Gastroesophageal sphincter (tissue), 4 donors: ENCODE measurements around the gene NOP16. TPM values are rescaled to one million over a fixed set of nuclear protein-coding genes. Genes with fewer than 3 reads are reported as not detected.

Experiments
- ATAC-seq: fragments of 150-250 bp; one replicate; pipeline ENCODE4 v1.9.1; 2016; ENCODE audit warnings: mild to moderate bottlenecking, moderate library complexity
- H3K27ac ChIP-seq, 4 donors: fragments of 200-600 bp; sonication (generic) in 3 of 4; 1 replicate in 3 of 4; 2 replicates in 1 of 4; pipeline ENCODE4 v1.5.1; 2016 to 2019
- H3K27me3 ChIP-seq: fragments of 200-600 bp; sonication (generic); one replicate; pipeline ENCODE4 v1.5.1; 2019
- H3K36me3 ChIP-seq, 2 donors: fragments of 200-600 bp; sonication (generic); one replicate each; pipeline ENCODE4 v1.5.1; 2019; ENCODE audit warnings: control low read depth in 1 of 2
- H3K4me1 ChIP-seq, 3 donors: fragments of 200-600 bp; sonication (generic); 1 replicate in 2 of 3; 2 replicates in 1 of 3; pipeline ENCODE4 v1.5.1; 2016 to 2019; ENCODE audit warnings: control low read depth in 2 of 3
- H3K4me3 ChIP-seq, 2 donors: fragments of 200-600 bp; sonication (generic); one replicate each; pipeline ENCODE4 v1.5.1; 2019; ENCODE audit warnings: mild to moderate bottlenecking in 1 of 2, moderate library complexity in 1 of 2
- H3K9me3 ChIP-seq, 3 donors: fragments of 200-600 bp; sonication (generic); one replicate each; pipeline ENCODE4 v1.5.1; 2017 to 2019; ENCODE audit warnings: control low read depth in 2 of 3
- CTCF ChIP-seq, 4 experiments: fragments of 200-600 bp in 2 of 4; fragments of 450-650 bp in 2 of 4; sonication (generic) in 1 of 4; IDR thresholded peaks; one replicate each; pipeline ENCODE4 v1.5.1; 2017 to 2019; ENCODE audit warnings: antibody characterized with exemption in 4 of 4, mild to moderate bottlenecking in 2 of 4, moderate library complexity in 2 of 4
- EP300 ChIP-seq: sonication (generic); formaldehyde crosslinking; IDR thresholded peaks from one replicate; pipeline ENCODE4 v1.6.1; 2017; ENCODE audit warnings: antibody characterized with exemption, mild to moderate bottlenecking
- POLR2A ChIP-seq, 2 donors: fragments of 450-650 bp; IDR thresholded peaks; one replicate each; pipeline ENCODE4 v1.6.1; 2017; ENCODE audit warnings: antibody characterized with exemption in 2 of 2, mild to moderate bottlenecking in 2 of 2, moderate library complexity in 1 of 2
- POLR2AphosphoS5 ChIP-seq: sonication (generic); formaldehyde crosslinking; IDR thresholded peaks from one replicate; pipeline ENCODE4 v1.6.1; 2017; ENCODE audit warnings: antibody characterized with exemption
- WGBS, 2 donors: methylation state at CpG; one replicate each; pipeline ENCODE4 v1.1.5; 2018; ENCODE audit warnings: low coverage in 1 of 2; 5-methylcytosine and 5-hydroxymethylcytosine counted together
- total RNA-seq, 4 donors: library from RNA; depleted of rRNA; stranded (reverse); fragments of >200 nt; gene quantifications; one replicate each; pipeline ENCODE4 v1.1.0, GENCODE V29; 2016

NOP16 gene
- total RNA-seq, 4 donors from 2014 or later: 9.1 to 22.3 (median 14.3) TPM

- Histone ChIP-seq H3K4me1 (peaks cover 0 to 29% (median 8%) of the 10 kb centered on the region in 3 donors), H3K9me3 (no peaks in the 10 kb centered on the region), H3K27ac (no peak overlapping the region), H3K27me3 (no peaks in the 10 kb centered on the region), H3K36me3 (peaks cover 0 to 73% of the 10 kb centered on the region in 2 donors), H3K4me3 (no peak overlapping the region)
- 91 to 94% methylated on average over 3 to 10 of the region's 18 CpGs for WGBS, 2 donors
- TF ChIP-seq EP300 (no peak), POLR2A (IDR thresholded peaks at IDR 0.05) (no peak), CTCF (IDR thresholded peaks at IDR 0.05) (no peak), POLR2AphosphoS5 (no peak)
- no peak for ATAC-seq
These were observed 9.5 kb upstream of the NOP16 start for GRCh38 chr5:176397736-176398420.

GRCh38 chr5:176396330-176396729 lies 7.9 kb upstream of the NOP16 start:
- peaks cover 0 to 86% of the 10 kb centered on the region in 2 donors for H3K36me3 ChIP-seq
- H3K4me3 ChIP-seq: no peak overlapping the region
- ATAC-seq: no peak
- H3K4me1 ChIP-seq: peaks cover 0 to 29% (median 8%) of the 10 kb centered on the region in 3 donors
- 29% methylated on average over 6 of the region's 6 CpGs; no CpG with 5 or more reads in 1 of the 2 donors for WGBS, 2 donors
- peak overlapping the region in 3 of 4 donors; percentile 8 to 57 (median 50) for H3K27ac ChIP-seq
- TF ChIP-seq EP300 (no peak), POLR2A (IDR thresholded peaks at IDR 0.05) (no peak), POLR2AphosphoS5 (no peak), CTCF (IDR thresholded peaks at IDR 0.05) (no peak)
- H3K27me3 ChIP-seq: no peaks in the 10 kb centered on the region
- H3K9me3 ChIP-seq: no peaks in the 10 kb centered on the region

GRCh38 chr5:176394881-176395675 lies 6.7 kb upstream of the NOP16 start:
- Histone ChIP-seq H3K9me3 (no peaks in the 10 kb centered on the region), H3K36me3 (peaks cover 0 to 88% of the 10 kb centered on the region in 2 donors), H3K27ac (peak overlapping the region in 3 of 4 donors; percentile 50 to 57 (median 54)), H3K4me1 (peaks cover 0 to 40% (median 8%) of the 10 kb centered on the region in 3 donors), H3K4me3 (no peak overlapping the region), H3K27me3 (no peaks in the 10 kb centered on the region)
- ATAC-seq: peak; percentile 16
- 42 to 57% methylated on average over 6 to 8 of the region's 11 CpGs for WGBS, 2 donors
- TF ChIP-seq EP300 (no peak), CTCF (IDR thresholded peaks at IDR 0.05) (no peak), POLR2AphosphoS5 (no peak), POLR2A (IDR thresholded peaks at IDR 0.05) (no peak)

- H3K9me3 ChIP-seq: no peaks in the 10 kb centered on the region
- ATAC-seq: no peak
- H3K4me3 ChIP-seq: no peak overlapping the region
- H3K4me1 ChIP-seq: peaks cover 0 to 47% (median 8%) of the 10 kb centered on the region in 3 donors
- WGBS, 2 donors: 90 to 100% methylated on average over 3 to 4 of the region's 9 CpGs
- H3K27me3 ChIP-seq: no peaks in the 10 kb centered on the region
- H3K27ac ChIP-seq: peak overlapping the region in 1 of 4 donors; percentile 14
- H3K36me3 ChIP-seq: peaks cover 0 to 88% of the 10 kb centered on the region in 2 donors
- TF ChIP-seq CTCF (IDR thresholded peaks at IDR 0.05) (no peak), EP300 (no peak), POLR2A (IDR thresholded peaks at IDR 0.05) (no peak), POLR2AphosphoS5 (no peak)
These were observed 5.7 kb upstream of the NOP16 start for GRCh38 chr5:176394096-176394495.
